Coronary artery (tissue), 2 donors: ENCODE data around the gene GCK.

ENCODE experiments used
- DNase-seq: peaks from one replicate; pipeline ENCODE4 v3.0.0-alpha.2; 2017; ENCODE audit warnings: low spot score
- H3K27ac ChIP-seq, 2 donors: fragments of 200-600 bp; sonication (generic); one replicate each; pipeline ENCODE4 v1.5.1; 2016 to 2019
- H3K4me3 ChIP-seq: fragments of 200-600 bp; sonication (generic); 2 replicates; pipeline ENCODE4 v1.5.1; 2016; ENCODE audit warnings: mild to moderate bottlenecking, moderate library complexity
- CTCF ChIP-seq: fragments of 200-600 bp; sonication (generic); IDR thresholded peaks from one replicate; pipeline ENCODE4 v1.5.1; 2019; ENCODE audit warnings: antibody characterized with exemption

GCK gene

GRCh38 chr7:44189286-44189992, at the start of gene GCK:
Gene GCK, minus strand, starts transcription at chr7:44189439. Its CDS starts 486 bp downstream, at chr7:44188953.
- TF ChIP-seq CTCF = no peak
- Histone ChIP-seq H3K27ac (no peak within 1 kb of the TSS), H3K4me3 (no peak within 1 kb of the TSS)
- DNase-seq = no peak

GRCh38 chr7:44238116-44238695, 49.0 kb upstream of the GCK start:
- no peak for DNase-seq
- Histone ChIP-seq H3K27ac (no peak overlapping the region), H3K4me3 (no peak overlapping the region)
- no peak for TF ChIP-seq CTCF

- DNase-seq = no peak
- H3K27ac ChIP-seq = no peak overlapping the region
- TF ChIP-seq CTCF = no peak
These were observed 48.5 kb upstream of the GCK start for GRCh38 chr7:44237696-44238095.

GRCh38 chr7:44236333-44236728, 47.1 kb upstream of the GCK start:
- no peak for DNase-seq
- no peak overlapping the region for H3K27ac ChIP-seq
- H3K4me3 ChIP-seq = no peak overlapping the region
- TF ChIP-seq CTCF = no peak

More at GRCh38 chr7:44237696-44238095, 48.5 kb upstream of the GCK start:
- H3K4me3 ChIP-seq = no peak overlapping the region

- H3K27ac ChIP-seq = no peak overlapping the region
- TF ChIP-seq CTCF = no peak
- H3K4me3 ChIP-seq = no peak overlapping the region
- no peak for DNase-seq
These were observed 46.5 kb upstream of the GCK start for GRCh38 chr7:44235582-44236332.

GRCh38 chr7:44235066-44235465, 45.8 kb upstream of the GCK start:
- Histone ChIP-seq H3K27ac (no peak overlapping the region), H3K4me3 (no peak overlapping the region)
- TF ChIP-seq CTCF = no peak
- no peak for DNase-seq
